Heart left ventricle (tissue), 13 donors: ENCODE results near the gene MGMT.

ENCODE experiments used
- POLR2A ChIP-seq, 2 donors: fragments of 450-650 bp; IDR thresholded peaks; one replicate each; pipeline ENCODE4 v1.6.1; 2017; ENCODE audit warnings: antibody characterized with exemption in 2 of 2, mild to moderate bottlenecking in 2 of 2, moderate library complexity in 2 of 2
- TF ChIP-seq, protein P1 (sequence below), 12 donors: fragments of 200-600 bp; sonication (generic) in 4 of 12; IDR thresholded peaks; one replicate each; pipeline versions ENCODE4 v1.5.0 to v1.8.0; 2018 to 2022; ENCODE audit warnings: antibody characterized with exemption in 12 of 12, mild to moderate bottlenecking in 5 of 12
- donor health status: ischemic (EF 13 %, LVEDD 7.1; RV severe dilation, severe dysfunction).
- donor health status: DM: no; HTN: yes; CAD: no.
- donor health status: DM: no; HTN: no; CAD: no.
- donor health status: ischemic (EF 25% LVEDD 6.9; RV normal size, moderate dysfunction).
- donor health status: ischemic (EF 25% LVEDD 5.7; RV mildly dilated, moderate dysfunction).
- donor health status: ischemic (EF 35%, LVEDD 5.7; RV mildly dilated, moderate dysfunction).
- donor health status: nonischemic (EF 11% LVEDD 7.7; RV severe dilation, severe dysfunction).
- donor health status: DM: yes; HTN: yes; CAD: no.
- donor health status: PGD.
- donor health status: ischemic (EF 29% LVEDD 5.4; RV normal size, mild dysfunction).
- donor health status: nonischemic (EF 23%, LVEDD 6.1; RV moderate dilation, normal function).

DNA sequence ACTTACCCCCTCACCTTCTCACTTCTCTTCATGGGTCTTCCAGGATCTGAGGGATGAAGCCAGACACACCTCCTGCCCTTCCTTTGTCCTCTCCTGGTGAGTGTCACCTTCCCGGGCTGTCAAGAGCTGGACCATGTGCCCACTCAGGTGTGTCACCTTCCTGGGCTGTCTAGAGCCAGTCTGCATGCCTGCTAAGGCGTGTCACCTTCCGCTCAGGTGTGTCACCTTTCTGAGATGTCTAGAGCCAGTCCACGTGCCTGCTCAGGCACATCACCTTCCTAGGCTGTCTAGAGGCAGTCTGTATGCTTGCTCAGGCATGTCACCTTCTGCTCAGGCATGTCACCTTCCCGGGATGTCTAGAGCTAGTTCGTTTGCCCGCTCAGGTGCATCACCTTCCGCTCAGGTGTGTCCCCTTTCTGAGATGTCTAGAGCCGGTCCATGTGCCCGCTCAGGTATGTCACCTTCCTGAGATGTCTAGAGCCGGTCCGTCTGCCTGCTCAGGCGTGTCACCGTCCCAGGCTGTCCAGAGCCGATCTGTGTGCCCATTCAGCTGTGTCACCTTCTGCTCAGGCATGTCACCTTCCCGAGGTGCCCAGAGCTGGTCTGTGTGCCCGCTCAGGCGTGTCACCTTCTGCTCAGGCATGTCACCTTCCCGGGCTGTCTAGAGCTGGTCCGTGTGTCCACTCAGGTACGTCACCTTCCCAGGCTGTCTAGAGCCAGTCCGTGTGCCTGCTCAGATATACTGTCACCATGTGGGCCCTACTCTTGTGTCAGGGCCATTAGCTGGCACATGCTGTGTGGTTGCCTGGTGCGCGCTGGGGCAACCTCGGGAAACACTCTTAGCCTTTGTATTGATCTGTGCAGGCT is 251.7 kb downstream of the MGMT start:
- TF ChIP-seq, protein P1, sequence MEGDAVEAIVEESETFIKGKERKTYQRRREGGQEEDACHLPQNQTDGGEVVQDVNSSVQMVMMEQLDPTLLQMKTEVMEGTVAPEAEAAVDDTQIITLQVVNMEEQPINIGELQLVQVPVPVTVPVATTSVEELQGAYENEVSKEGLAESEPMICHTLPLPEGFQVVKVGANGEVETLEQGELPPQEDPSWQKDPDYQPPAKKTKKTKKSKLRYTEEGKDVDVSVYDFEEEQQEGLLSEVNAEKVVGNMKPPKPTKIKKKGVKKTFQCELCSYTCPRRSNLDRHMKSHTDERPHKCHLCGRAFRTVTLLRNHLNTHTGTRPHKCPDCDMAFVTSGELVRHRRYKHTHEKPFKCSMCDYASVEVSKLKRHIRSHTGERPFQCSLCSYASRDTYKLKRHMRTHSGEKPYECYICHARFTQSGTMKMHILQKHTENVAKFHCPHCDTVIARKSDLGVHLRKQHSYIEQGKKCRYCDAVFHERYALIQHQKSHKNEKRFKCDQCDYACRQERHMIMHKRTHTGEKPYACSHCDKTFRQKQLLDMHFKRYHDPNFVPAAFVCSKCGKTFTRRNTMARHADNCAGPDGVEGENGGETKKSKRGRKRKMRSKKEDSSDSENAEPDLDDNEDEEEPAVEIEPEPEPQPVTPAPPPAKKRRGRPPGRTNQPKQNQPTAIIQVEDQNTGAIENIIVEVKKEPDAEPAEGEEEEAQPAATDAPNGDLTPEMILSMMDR (IDR thresholded peaks at IDR 0.05): no peak
- TF ChIP-seq POLR2A (IDR thresholded peaks at IDR 0.05): no peak
